Measurements from ENCODE around the gene CTSZ.
"Not testable (repeated sequence)": the region's sequence is repeated elsewhere in the genome, so short reads cannot be mapped to it uniquely, and the experiment has no call there.

Gene CTSZ

GRCh38 chr20:58950603-58951002 is 56.5 kb downstream of the CTSZ start:
- DNase-seq (ENCODE audit: low read depth in 4 of 4, low spot score in 1 of 4), result no peak

- not testable (repeated sequence) for DNase-seq (ENCODE audit: low read depth in 4 of 4, low spot score in 1 of 4)
These were observed 59.2 kb downstream of the CTSZ start for GRCh38 chr20:58947797-58948388.

- DNase-seq (ENCODE audit: low read depth in 4 of 4, low spot score in 1 of 4), result no peak
These were observed 61.0 kb downstream of the CTSZ start for GRCh38 chr20:58945965-58946631.

Data from stimulated activated CD4-positive, alpha-beta T cell treated with anti-CD3 and anti-CD28 coated beads, Interleukin-1b, Interleukin-23, amount 100 ng/mL, for 24 hours (primary cell).